Right lung (tissue), 10 donors: ENCODE measurements around the gene CP. TPM values are rescaled to one million over a fixed set of nuclear protein-coding genes. Genes with fewer than 3 reads are reported as not detected.
"Not testable (repeated sequence)": the region's sequence is repeated elsewhere in the genome, so short reads cannot be mapped to it uniquely, and the experiment has no call there.

Experiments
- DNase-seq, 2 donors: peaks; one replicate each; pipeline ENCODE4 v3.0.0-alpha.2; 2013
- long read RNA-seq, 8 donors: transcript quantifications; one replicate each; lab custom pipeline, GENCODE V29; 2026
- polyA plus RNA-seq, 5 donors: library from polyadenylated mRNA; unstranded; fragments of 120-200 nt; gene quantifications; one replicate each; pipeline versions ENCODE4 v1.2.1 to v1.2.3, GENCODE V29; 2013; ENCODE audit warnings: inconsistent platforms in 1 of 5, low replicate concordance in 1 of 5; ENCODE audit not compliant: insufficient read length in 5 of 5, insufficient read depth in 1 of 5

The CP gene
- polyA plus RNA-seq = 10 to 100 TPM in 2 of 5 donors, 1 to 10 TPM in 3; 4.3 to 19.0 (median 7.3) TPM
- long read RNA-seq, donor 1, partial matches to known transcripts = 0 of 2 reads
- long read RNA-seq, donor 1, other reads (novel, unspliced or antisense) = 0 of 2 reads
- long read RNA-seq, donor 2, partial matches to known transcripts = 32 of 32 reads
- long read RNA-seq, donor 2, other reads (novel, unspliced or antisense) = 0 of 32 reads
- long read RNA-seq, donor 3, partial matches to known transcripts = 64 of 64 reads
- long read RNA-seq, donor 3, other reads (novel, unspliced or antisense) = 0 of 64 reads
- long read RNA-seq, donor 4, partial matches to known transcripts = 0 of 1 reads
- long read RNA-seq, donor 4, other reads (novel, unspliced or antisense) = 0 of 1 reads
- long read RNA-seq, donor 5, partial matches to known transcripts = 51 of 51 reads
- long read RNA-seq, donor 5, other reads (novel, unspliced or antisense) = 0 of 51 reads
- long read RNA-seq, donor 6 = 0 reads
- long read RNA-seq, donor 7, partial matches to known transcripts = 31 of 31 reads
- long read RNA-seq, donor 7, other reads (novel, unspliced or antisense) = 0 of 31 reads
- long read RNA-seq, donor 8, partial matches to known transcripts = 21 of 21 reads
- long read RNA-seq, donor 8, other reads (novel, unspliced or antisense) = 0 of 21 reads

- no peak for DNase-seq
Observed at GRCh38 chr3:149221783-149222517, at the start of gene CP. CP (minus strand) TSS chr3:149221829; CDS start chr3:149221792, 37 bp downstream.

- no peak for DNase-seq
Observed at GRCh38 chr3:149270180-149270579, 48.6 kb upstream of the CP start.

DNA sequence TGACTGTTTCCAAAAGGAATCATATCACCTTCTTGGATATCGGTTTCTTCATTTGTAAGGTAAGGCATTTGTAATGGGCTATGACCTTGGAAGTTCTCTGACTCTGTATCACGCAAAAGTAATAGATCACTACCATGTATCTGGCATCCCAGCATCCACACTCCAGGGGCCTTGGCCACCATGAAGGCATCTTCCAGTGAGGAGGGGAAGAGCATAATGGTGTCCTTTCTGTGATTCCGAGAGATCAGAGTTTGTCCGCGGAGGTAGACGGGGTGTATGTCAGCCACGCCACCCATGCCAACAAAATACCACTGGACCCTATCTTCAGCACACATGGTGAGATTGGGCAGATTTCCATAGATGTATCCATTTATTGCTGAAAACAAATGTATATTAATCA lies 48.1 kb upstream of the CP start:
- no peak for DNase-seq

- no peak for DNase-seq
Observed at GRCh38 chr3:149267565-149267964, 45.9 kb upstream of the CP start.

- DNase-seq = no peak
Observed at GRCh38 chr3:149266736-149267135, 45.1 kb upstream of the CP start.

- DNase-seq = no peak
Observed at GRCh38 chr3:149263856-149264255, 42.2 kb upstream of the CP start.

GRCh38 chr3:149258714-149259113 lies 37.1 kb upstream of the CP start:
- DNase-seq = no peak

DNA sequence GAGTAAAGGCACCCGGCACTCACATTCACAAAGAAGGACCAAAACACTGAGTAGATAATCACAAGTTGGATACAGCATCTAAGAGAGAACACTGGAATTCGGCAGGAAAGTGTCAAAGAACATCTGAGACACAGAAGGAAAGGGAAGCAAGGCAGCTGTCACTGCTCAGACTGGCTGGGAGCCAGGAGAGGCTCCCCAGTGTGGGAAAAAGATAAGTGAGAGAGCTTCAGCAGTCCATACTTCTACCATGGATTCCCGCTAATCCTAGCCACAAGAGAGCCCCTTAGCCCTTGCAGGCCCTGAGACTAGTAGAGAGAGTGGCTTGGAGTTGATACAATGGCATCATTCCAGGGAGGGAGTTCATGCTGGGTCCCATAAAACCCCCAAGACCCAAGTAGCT lies 36.7 kb upstream of the CP start:
- DNase-seq = no peak

- DNase-seq = no peak
Observed at GRCh38 chr3:149252272-149252671, 30.6 kb upstream of the CP start.

GRCh38 chr3:149251186-149251585 lies 29.6 kb upstream of the CP start:
- no peak for DNase-seq

DNA sequence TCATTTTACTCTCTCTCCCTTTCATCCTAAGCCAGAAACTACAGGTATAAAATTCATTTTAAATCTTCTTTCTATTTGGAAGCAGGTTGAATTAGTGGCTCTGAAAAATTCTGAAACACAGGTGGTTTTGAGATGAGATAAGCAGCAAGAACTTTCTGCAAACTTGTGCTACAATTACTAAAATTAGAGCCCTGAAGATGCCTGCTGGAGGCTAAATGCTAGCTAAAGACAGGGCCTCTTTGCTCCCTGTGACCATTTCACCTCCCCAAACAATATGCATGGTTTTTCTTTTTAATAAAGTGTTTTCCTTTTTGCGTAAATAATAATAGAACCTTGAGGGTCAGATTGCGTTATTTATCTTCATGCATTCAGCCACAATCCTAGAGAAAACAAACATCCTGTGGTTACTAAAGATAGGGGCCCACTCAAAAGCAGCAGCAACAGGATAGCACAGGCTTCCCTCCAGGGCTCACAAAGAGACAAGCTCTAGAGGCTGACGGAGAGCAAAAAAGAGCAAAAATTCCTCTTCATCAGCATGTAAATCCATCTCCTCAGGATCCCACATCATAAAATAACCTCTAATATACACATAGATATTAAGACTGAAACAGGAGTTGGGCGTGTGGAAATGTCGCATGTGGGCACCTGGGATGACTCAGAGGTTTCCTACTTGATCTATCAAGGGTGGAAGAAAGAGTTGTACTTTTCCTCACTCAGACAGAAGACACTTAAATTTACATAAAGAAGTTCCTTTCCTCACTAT lies 26.5 kb upstream of the CP start:
- no peak for DNase-seq

DNA sequence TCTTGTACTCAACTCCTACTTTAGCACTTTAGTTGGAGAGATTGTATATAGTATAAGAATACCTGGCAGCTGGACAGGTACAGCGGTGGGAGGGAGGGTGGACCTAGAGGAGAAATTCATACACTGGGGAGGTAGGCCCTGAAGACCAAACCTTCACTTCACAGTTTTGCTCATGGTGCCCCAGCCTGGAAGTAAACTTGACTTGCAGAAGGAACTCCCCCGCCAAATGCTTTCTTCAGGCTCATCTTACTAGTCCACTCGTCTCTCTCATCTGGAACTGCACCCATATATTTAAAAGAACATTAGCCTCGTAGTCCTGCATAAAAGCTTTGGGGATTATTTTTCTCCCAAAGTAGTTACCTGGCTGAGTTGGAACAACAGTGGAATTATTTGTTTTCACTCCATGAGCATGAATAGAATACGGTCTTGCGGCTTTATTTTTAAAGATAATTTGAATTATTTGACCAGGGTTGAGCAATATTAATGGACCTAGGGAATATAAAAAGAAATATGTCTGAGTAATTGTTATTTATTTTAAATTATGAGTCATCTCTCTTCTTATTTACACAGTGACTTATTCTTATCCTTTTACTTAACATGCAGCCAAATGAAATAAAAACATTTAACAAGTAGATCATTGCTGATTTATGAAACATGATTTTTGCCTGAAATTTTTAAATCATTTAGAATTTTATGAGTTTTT lies 25.5 kb upstream of the CP start:
- DNase-seq = no peak

GRCh38 chr3:149245738-149246451 lies 24.3 kb upstream of the CP start:
- no peak for DNase-seq

- no peak for DNase-seq
Observed at GRCh38 chr3:149243540-149243939, 21.9 kb upstream of the CP start.

DNA sequence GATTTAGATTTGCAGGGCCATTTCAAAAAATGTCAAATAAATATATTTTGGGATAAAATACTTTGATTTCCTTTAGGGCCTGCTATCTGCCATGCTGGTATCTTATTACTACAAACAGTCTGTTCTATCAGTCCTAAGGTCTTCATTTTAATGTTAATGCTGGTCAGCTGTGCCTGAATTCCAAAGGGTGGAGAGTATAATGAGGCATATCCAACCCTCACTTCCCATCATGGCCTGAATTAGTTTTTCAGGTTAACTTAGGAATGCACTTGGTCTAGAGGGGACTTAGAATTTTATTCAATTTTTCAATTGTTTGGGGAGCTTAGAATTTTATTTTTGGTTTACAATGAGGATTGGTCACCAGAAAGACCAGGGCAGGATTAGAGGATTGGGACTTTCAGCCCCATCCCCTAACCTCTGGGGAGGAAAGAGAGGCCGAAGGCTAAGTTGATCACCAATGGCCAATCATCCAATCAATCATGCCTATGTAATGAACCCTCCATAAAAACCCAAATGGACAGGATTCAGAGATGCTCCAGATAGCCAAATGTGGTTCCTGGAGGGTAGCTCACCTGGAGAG lies 17.8 kb upstream of the CP start:
- no peak for DNase-seq

- DNase-seq = not testable (repeated sequence)
Observed at GRCh38 chr3:149238268-149238667, 16.6 kb upstream of the CP start.

- no peak for DNase-seq
Observed at GRCh38 chr3:149235599-149236424, 14.2 kb upstream of the CP start.

- DNase-seq = no peak
Observed at GRCh38 chr3:149234671-149235245, 13.1 kb upstream of the CP start.

GRCh38 chr3:149233323-149233722 lies 11.7 kb upstream of the CP start:
- DNase-seq = no peak
